Myocyte (in vitro differentiated cells): ENCODE measurements around the gene PTPRO. TPM values are rescaled to one million over a fixed set of nuclear protein-coding genes. Genes with fewer than 3 reads are reported as not detected.
"Not testable (repeated sequence)": the region's sequence is repeated elsewhere in the genome, so short reads cannot be mapped to it uniquely, and the experiment has no call there.

ENCODE experiments used
- DNase-seq: peaks from one replicate; pipeline ENCODE4 v3.0.0-alpha.2; 2012; ENCODE audit warnings: low read depth
- total RNA-seq: library from RNA; depleted of rRNA; stranded (reverse); fragments of >200 nt; gene quantifications from 2 replicates; pipeline ENCODE4 v1.2.3, GENCODE V29; 2014

The PTPRO gene
- total RNA-seq, 1 donor from 2014 or later: 0.70 TPM

- DNase-seq: no peak
Measured at GRCh38 chr12:15600223-15600935, 278.1 kb downstream of the PTPRO start.

GRCh38 chr12:15601210-15601800 is 279.0 kb downstream of the PTPRO start:
- no peak for DNase-seq

GRCh38 chr12:15602051-15602672 is 279.9 kb downstream of the PTPRO start:
- DNase-seq: no peak

- no peak for DNase-seq
Measured at GRCh38 chr12:15603474-15604085, 281.3 kb downstream of the PTPRO start.

DNA sequence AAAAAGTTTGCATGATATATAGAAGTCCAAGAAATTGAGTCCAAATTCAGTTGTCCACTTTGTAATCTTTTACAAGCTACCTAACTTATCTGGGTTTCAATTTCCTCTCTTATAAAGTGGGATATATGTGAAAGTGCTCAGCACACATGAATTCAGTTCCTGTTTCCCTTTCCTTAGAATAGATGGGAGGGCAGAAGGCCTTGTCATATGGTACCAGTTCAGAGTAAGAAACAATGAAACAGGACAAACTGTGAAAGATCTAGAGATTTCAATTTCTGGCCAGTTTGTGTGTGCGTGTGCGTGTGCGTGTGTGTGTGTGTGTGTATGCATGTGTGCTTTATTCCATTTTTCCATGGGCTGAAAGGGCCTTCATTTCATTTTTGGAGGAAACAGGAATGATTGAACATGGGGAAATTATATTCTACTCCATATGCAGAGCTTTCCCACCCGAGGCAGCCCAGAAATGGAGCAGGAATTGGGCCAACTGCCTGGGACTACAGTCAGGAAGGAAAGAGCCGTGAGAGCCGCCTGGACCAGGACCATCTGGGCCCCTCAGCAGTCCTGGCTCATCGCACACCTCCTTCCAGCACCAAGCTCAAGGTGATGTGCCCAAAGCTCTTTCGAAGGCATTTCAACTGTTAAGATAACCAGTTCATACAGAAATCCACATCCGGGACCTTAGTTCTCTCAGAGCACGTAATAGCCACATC is 283.7 kb downstream of the PTPRO start:
- DNase-seq: no peak

DNA sequence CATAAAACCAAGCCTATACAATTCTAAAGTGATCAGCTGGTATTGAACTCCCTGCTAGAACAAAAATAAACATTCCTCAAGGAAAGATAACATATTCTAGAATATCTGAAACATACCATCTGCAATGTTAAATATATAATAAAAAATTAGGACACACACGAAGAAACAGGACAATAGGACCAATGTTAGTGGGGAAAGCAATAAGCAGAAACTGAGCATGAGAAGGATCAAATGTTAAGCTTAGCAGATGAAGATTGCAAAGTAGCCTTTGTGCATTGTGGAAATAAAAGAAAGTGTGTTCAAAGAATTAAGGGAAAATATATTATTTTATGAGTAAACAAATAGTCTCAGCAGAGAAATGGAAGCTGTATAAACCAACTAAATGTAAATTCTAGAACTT is 286.1 kb downstream of the PTPRO start:
- DNase-seq: no peak

DNA sequence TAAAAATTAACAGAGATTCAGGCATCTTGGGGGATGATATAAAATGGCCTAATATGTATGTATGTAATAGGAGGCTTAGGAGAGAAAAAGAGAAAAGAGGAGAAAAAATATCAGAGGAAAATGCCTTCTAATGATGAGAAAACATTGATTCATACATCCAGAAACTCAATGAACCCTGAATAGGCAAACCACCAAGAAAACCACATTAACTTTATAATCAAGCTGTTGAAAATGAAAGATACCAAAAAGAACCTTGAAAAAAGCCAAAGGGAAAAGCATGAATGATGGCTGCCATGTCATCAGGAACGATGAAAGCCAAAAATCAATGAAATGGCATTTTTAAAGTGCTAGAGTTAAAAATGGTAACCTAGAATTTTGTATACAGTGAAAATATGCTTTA is 286.6 kb downstream of the PTPRO start:
- no peak for DNase-seq

- no peak for DNase-seq
Measured at GRCh38 chr12:15613981-15614380, 291.7 kb downstream of the PTPRO start.

DNA sequence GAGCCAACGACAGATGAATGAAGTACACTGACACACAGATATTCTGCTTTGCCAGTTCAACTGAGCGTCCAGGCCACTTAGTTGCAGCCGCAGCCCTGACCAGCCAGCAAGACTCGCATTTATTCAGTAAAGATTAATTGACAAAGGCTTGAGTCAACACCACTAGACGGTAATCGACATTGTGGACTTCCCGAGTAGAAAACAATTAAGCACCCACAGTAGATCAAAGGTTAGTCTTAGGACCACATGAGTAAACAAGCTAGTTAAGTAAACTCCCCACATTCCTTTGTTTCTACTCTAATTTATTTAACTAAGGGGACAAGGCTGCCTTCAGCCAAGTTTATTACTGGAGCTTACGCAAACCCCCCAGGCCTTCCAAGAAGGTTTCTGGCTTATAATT is 294.2 kb downstream of the PTPRO start:
- DNase-seq: not testable (repeated sequence)

DNA sequence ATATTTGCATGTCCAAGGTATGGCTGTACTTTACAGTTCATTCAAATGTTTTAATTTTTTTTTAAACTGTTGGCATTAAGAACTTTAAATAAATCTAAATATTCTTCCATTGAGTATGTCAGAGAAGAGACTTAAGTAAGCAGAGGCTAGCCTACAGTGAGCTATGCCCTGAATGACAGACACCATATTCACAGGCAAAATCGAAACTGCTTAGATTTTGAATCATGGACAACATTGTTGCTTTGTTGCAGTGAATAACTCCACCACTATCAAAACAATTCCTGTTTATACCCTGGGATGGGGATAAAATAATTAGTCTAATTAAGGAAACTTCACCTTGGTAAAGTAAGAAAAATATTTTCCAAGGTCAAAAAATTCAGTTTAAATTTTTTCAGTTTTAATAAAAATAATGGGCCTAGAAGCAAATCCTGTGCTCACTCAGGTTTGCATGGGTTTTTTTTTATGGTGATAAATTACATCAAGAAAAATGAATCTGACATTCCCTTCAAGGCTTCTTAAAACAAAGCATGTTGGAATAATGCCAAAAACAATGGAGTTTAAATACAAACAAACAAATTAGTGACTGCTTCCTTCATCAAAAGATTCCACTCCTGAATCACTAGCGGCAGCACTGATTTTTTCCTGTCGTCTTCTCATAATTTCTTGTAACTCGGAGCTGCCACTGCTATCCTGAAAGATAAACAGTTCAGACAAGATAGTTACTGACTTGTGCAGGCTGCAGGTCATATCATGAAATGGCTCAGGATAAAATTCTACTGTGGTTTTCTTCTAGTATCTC is 298.6 kb downstream of the PTPRO start:
- no peak for DNase-seq

- DNase-seq: no peak
Measured at GRCh38 chr12:15625075-15625474, 302.8 kb downstream of the PTPRO start.

- peak; percentile 52 for DNase-seq
Measured at GRCh38 chr12:15627995-15628945, 306.0 kb downstream of the PTPRO start.

GRCh38 chr12:15629108-15629507 is 306.8 kb downstream of the PTPRO start:
- peak; percentile 94 for DNase-seq

DNA sequence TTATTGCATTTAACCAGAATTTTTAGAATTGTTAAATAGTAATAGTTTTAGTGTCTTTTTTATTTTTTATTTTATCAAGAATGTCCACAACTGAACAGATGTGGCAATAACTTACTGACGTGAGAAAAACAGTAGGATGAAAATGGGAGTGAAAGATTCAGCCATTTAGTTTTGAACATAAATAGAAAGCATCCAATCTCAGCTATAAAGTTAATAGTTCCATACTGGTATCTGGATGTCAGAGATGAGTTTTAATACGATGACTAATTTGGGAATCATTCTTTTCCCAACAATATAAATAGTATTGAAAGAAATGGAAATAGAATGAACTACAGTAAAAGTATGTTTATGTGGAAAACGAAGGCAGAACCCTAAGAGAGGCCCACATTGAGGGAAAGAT is 307.5 kb downstream of the PTPRO start:
- DNase-seq: peak; percentile 38

GRCh38 chr12:15631007-15631715 is 308.9 kb downstream of the PTPRO start:
- peak; percentile 75 for DNase-seq

GRCh38 chr12:15632708-15633107 is 310.4 kb downstream of the PTPRO start:
- DNase-seq: no peak

DNA sequence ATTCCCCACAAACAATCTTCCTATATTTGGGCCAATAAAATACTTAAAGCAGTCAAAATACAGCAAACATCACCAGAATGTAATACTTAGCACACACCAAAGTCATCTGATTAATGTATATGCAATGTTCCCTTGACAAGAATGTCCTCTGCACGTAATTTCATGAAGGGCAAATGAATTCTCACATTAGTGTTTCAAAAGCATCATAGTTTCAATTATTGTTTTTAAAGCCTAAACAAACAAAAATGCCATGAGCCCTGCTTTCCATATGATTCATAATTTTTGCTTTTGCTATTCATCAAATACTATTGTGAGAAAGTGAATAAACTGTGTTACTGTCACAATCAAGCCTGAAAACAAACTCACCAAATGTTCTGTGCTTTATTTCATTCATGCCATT is 310.9 kb downstream of the PTPRO start:
- DNase-seq: no peak

GRCh38 chr12:15634010-15634683 is 311.8 kb downstream of the PTPRO start:
- DNase-seq: no peak
